Measurements from ENCODE around the gene LRIG3. TPM values are rescaled to one million over a fixed set of nuclear protein-coding genes. Genes with fewer than 3 reads are reported as not detected.

The LRIG3 gene
- polyA plus RNA-seq, 1 of the 3 experiments (the other 2 are of a cell fraction), result 0.03 TPM

DNA sequence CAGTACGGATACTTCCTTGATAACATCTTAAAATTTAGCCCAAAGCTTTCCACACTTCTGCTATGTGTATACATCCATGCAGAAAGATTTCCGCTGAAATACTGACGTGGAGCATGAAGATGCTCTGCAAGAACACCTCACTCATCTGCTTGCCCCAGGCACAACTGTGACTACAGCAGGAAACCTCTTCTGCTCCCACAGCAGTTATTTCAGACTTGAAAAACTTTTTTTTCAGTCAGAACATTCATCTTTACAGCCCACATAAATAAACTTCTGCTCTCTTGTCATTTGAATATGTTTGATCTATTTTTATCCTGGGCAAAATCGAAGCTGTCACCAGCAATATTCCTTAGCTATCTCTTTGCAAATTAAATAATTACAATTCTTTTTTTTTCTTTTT is 6.8 kb upstream of the LRIG3 start:
- H3K27ac ChIP-seq (ENCODE audit: low read depth in 2 of 2, low read length in 1 of 2), result no peak overlapping the region
- POLR2A ChIA-PET, result no interaction called here
- H3K9ac ChIP-seq, result no peak overlapping the region
- H3K9me2 ChIP-seq, result no peaks in the 10 kb centered on the region
- WGBS (ENCODE audit: low lambda C conversion rate), result 2% methylated on average over 4 of the region's 4 CpGs
- H3K4me3 ChIP-seq (ENCODE audit: low read depth in 2 of 2, low read length in 1 of 2), result no peak overlapping the region
- no peak overlapping the region for H2AFZ ChIP-seq (ENCODE audit: low read depth)
- H3K9me3 ChIP-seq, result no peaks in the 10 kb centered on the region
- H3K36me3 ChIP-seq (replicated peaks in 1 of 2; ENCODE audit: control insufficient read depth in 1 of 2, insufficient read depth in 2 of 2, low read length in 1 of 2), result no peaks in the 10 kb centered on the region
- no peak overlapping the region for H3K4me2 ChIP-seq
- H3K27me3 ChIP-seq (ENCODE audit: insufficient read depth), result peaks cover 17% of the 10 kb centered on the region; the same call in 1 of the 2 replicates
- no peaks in the 10 kb centered on the region for H3K4me1 ChIP-seq (ENCODE audit: control insufficient read depth in 1 of 2, insufficient read depth in 2 of 2, low read depth in 1 of 2, low read length in 1 of 2)
- no peaks in the 10 kb centered on the region for H4K20me1 ChIP-seq (ENCODE audit: insufficient read depth)
- no peaks in the 10 kb centered on the region for H3F3A ChIP-seq (replicated peaks; ENCODE audit: insufficient read depth)
- CTCF ChIA-PET, result interaction anchor here (1.5 kb wide), 1 partner anchor 9 kb away, joined by 3 read pairs; no protein-coding TSS in a partner anchor
- no peak for DNase-seq
- TF ChIP-seq TEAD4 (IDR thresholded peaks at IDR 0.05; ENCODE audit: borderline replicate concordance, insufficient read depth), result no peak
- TF ChIP-seq TCF12 (IDR thresholded peaks at IDR 0.05), result no peak
- no peak for TF ChIP-seq GATA2 (CRISPR knock-in tag; IDR thresholded peaks at IDR 0.05)
- TF ChIP-seq RAD21 (IDR thresholded peaks at IDR 0.05; ENCODE audit: low read length), result no peak
- TF ChIP-seq EP300 (IDR thresholded peaks at IDR 0.05; ENCODE audit: borderline replicate concordance in 1 of 2, low read depth in 1 of 2, low read length in 1 of 2), result no peak
- TF ChIP-seq GABPA (IDR thresholded peaks at IDR 0.05; ENCODE audit: low read depth), result no peak
- no peak for TF ChIP-seq CHD2 (IDR thresholded peaks at IDR 0.05; ENCODE audit: low read length, partially characterized antibody)
- no peak for TF ChIP-seq MEF2A (IDR thresholded peaks at IDR 0.05; ENCODE audit: borderline replicate concordance, low read depth)
- TF ChIP-seq, protein P1, sequence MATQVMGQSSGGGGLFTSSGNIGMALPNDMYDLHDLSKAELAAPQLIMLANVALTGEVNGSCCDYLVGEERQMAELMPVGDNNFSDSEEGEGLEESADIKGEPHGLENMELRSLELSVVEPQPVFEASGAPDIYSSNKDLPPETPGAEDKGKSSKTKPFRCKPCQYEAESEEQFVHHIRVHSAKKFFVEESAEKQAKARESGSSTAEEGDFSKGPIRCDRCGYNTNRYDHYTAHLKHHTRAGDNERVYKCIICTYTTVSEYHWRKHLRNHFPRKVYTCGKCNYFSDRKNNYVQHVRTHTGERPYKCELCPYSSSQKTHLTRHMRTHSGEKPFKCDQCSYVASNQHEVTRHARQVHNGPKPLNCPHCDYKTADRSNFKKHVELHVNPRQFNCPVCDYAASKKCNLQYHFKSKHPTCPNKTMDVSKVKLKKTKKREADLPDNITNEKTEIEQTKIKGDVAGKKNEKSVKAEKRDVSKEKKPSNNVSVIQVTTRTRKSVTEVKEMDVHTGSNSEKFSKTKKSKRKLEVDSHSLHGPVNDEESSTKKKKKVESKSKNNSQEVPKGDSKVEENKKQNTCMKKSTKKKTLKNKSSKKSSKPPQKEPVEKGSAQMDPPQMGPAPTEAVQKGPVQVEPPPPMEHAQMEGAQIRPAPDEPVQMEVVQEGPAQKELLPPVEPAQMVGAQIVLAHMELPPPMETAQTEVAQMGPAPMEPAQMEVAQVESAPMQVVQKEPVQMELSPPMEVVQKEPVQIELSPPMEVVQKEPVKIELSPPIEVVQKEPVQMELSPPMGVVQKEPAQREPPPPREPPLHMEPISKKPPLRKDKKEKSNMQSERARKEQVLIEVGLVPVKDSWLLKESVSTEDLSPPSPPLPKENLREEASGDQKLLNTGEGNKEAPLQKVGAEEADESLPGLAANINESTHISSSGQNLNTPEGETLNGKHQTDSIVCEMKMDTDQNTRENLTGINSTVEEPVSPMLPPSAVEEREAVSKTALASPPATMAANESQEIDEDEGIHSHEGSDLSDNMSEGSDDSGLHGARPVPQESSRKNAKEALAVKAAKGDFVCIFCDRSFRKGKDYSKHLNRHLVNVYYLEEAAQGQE (IDR thresholded peaks at IDR 0.05; ENCODE audit: low read depth, low read length), result no peak
- no peak for TF ChIP-seq MXI1 (IDR thresholded peaks at IDR 0.05; ENCODE audit: low read depth, low read length)
- no peak for TF ChIP-seq FOXJ3 (CRISPR knock-in tag; IDR thresholded peaks at IDR 0.05)
- TF ChIP-seq, protein P2, sequence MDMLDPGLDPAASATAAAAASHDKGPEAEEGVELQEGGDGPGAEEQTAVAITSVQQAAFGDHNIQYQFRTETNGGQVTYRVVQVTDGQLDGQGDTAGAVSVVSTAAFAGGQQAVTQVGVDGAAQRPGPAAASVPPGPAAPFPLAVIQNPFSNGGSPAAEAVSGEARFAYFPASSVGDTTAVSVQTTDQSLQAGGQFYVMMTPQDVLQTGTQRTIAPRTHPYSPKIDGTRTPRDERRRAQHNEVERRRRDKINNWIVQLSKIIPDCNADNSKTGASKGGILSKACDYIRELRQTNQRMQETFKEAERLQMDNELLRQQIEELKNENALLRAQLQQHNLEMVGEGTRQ (IDR thresholded peaks at IDR 0.05; ENCODE audit: borderline replicate concordance, low read depth, low read length), result no peak
- TF ChIP-seq FOSL2 (IDR thresholded peaks at IDR 0.05; ENCODE audit: borderline replicate concordance, low read depth), result no peak
- no peak for TF ChIP-seq PBX3 (IDR thresholded peaks at IDR 0.05)
- TF ChIP-seq SMC3 (IDR thresholded peaks at IDR 0.05; ENCODE audit: low read depth, low read length), result no peak
- TF ChIP-seq FOXM1 (IDR thresholded peaks at IDR 0.05; ENCODE audit: low read depth), result no peak
- no peak for TF ChIP-seq NFIC (IDR thresholded peaks at IDR 0.05; ENCODE audit: borderline replicate concordance)
- TF ChIP-seq NRF1 (IDR thresholded peaks at IDR 0.05; ENCODE audit: low read depth, low read length), result no peak
- H3K79me2 ChIP-seq (ENCODE audit: insufficient read depth), result no peaks in the 10 kb centered on the region

All from SK-N-SH (cell line).